Thyroid gland (tissue), 4 donors: ENCODE results near the gene ATP6V1G1. TPM values are rescaled to one million over a fixed set of nuclear protein-coding genes. Genes with fewer than 3 reads are reported as not detected.
A peak's percentile ranks its signal among the peaks of the same experiment; 100 is the strongest.

ENCODE experiments used
- DNase-seq, 2 donors: peaks; one replicate each; pipeline ENCODE4 v3.0.0-alpha.2; 2019
- H3K27ac ChIP-seq, 3 donors: fragments of 200-600 bp; sonication (generic); 1 replicate in 2 of 3; 2 replicates in 1 of 3; pipeline ENCODE4 v1.5.1; 2016 to 2019; ENCODE audit warnings: mild to moderate bottlenecking in 1 of 3, moderate library complexity in 1 of 3
- H3K27me3 ChIP-seq: fragments of 200-600 bp; sonication (generic); one replicate; pipeline ENCODE4 v1.5.1; 2019
- H3K36me3 ChIP-seq, 2 donors: fragments of 200-600 bp; sonication (generic); one replicate each; pipeline ENCODE4 v1.5.1; 2016 to 2019
- H3K4me1 ChIP-seq, 2 donors: fragments of 200-600 bp; sonication (generic); one replicate each; pipeline ENCODE4 v1.5.1; 2017 to 2019
- H3K4me3 ChIP-seq, 3 donors: fragments of 200-600 bp; sonication (generic); replicated peaks in 1 of 3; 1 replicate in 2 of 3; 2 replicates in 1 of 3; pipeline ENCODE4 v1.5.1; 2016; ENCODE audit warnings: mild to moderate bottlenecking in 1 of 3
- H3K9me3 ChIP-seq: fragments of 200-600 bp; sonication (generic); one replicate; pipeline ENCODE4 v1.5.1; 2017
- CTCF ChIP-seq, 6 experiments: fragments of 200-600 bp in 3 of 6; fragments of 450-650 bp in 3 of 6; sonication (generic) in 3 of 6; IDR thresholded peaks; one replicate each; pipeline ENCODE4 v1.5.1; 2016 to 2019; ENCODE audit warnings: antibody characterized with exemption in 6 of 6, mild to moderate bottlenecking in 2 of 6, inconsistent platforms in 1 of 6, moderate library complexity in 1 of 6
- POLR2A ChIP-seq, 2 donors: fragments of 450-650 bp; IDR thresholded peaks; one replicate each; pipeline ENCODE4 v1.6.1; 2017; ENCODE audit warnings: antibody characterized with exemption in 2 of 2, mild to moderate bottlenecking in 2 of 2, moderate library complexity in 1 of 2
- WGBS, 2 donors: methylation state at CpG; one replicate each; pipeline ENCODE4 v1.1.5; 2017; 5-methylcytosine and 5-hydroxymethylcytosine counted together
- intact Hi-C: fragments of 100-400 bp; cut with DNase I; formaldehyde crosslinking; loops from one replicate; pipeline ENCODE4 v1.15.1; 2023
- total RNA-seq, 4 donors: library from RNA; depleted of rRNA; stranded (reverse); fragments of >200 nt; gene quantifications; one replicate each; pipeline ENCODE4 v1.2.3, GENCODE V29; 2016

Gene ATP6V1G1
- total RNA-seq, 4 donors from 2014 or later = 193 to 223 (median 200) TPM

DNA sequence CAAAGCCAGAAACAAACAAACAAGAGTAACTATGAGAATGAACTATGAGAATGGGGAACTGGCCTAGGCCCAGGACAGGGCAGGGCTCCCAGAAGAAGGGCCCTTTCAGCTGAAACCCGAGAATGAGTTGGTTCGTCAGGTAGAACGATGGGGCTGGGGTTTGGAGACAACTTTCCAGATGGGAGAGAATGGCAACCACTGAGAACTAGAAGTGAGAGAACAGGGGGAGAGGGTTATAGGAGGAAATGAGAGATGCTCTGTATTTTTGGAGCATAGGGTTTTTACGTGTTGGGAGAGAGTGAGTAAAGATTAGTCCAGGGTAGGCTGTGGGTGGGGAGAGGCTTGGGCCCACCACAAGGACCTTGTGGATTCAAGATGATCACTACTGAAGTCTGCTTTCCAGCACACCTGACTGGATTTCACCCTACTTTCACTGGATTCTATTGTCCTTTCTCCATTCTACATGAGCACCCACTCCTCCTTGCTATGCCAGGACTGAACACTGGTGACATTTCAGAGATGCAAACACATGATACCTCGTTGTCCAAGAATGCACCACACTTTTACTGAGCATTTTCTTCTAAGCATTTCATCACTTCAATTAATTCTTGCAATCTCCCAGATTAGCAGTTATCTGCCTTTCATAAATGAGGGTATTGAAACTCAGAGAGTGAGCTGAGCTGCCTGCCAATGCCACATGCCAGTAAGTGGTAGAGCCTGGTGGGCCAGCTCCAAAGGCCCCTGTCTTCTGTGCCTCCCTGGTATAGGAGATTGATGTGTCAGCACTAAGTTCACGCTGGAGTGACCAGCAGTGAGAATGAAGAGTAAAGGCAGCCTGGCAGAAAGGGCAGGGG lies 20.3 kb downstream of the ATP6V1G1 start:
- Histone ChIP-seq H3K4me1 (peaks cover 46 to 49% of the 10 kb centered on the region in 2 donors), H3K27me3 (no peaks in the 10 kb centered on the region), H3K36me3 (no peaks in the 10 kb centered on the region), H3K4me3 (no peak overlapping the region), H3K27ac (no peak overlapping the region), H3K9me3 (no peaks in the 10 kb centered on the region)
- intact Hi-C loops = no loop called here
- no peak for TF ChIP-seq POLR2A (IDR thresholded peaks at IDR 0.05)
- no peak for TF ChIP-seq CTCF (IDR thresholded peaks at IDR 0.05)
- WGBS, 2 donors = 81 to 90% methylated on average over 6 of the region's 6 CpGs
- no peak for DNase-seq

DNA sequence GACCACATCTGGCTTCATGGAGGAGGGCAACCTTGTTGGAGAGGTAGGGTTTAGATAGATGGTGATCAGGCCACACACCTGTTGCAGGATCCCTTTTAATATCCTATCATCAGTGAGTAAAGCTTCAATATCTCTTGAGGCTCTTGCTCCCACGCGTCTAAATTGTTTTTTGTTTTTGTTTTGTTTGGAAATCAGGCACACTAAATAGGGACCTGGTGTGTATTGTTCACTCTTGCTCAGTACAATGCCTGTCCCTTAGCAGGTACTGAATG lies 20.9 kb downstream of the ATP6V1G1 start:
- Histone ChIP-seq H3K4me1 (peaks cover 49 to 50% of the 10 kb centered on the region in 2 donors), H3K36me3 (no peaks in the 10 kb centered on the region), H3K27ac (no peak overlapping the region), H3K9me3 (no peaks in the 10 kb centered on the region), H3K4me3 (no peak overlapping the region), H3K27me3 (no peaks in the 10 kb centered on the region)
- no peak for TF ChIP-seq POLR2A (IDR thresholded peaks at IDR 0.05)
- no peak for TF ChIP-seq CTCF (IDR thresholded peaks at IDR 0.05)
- no peak for DNase-seq
- WGBS, 2 donors = 89 to 93% methylated on average over 2 of the region's 2 CpGs
- intact Hi-C loops = no loop called here

GRCh38 chr9:114611516-114612271 lies 24.1 kb downstream of the ATP6V1G1 start:
- intact Hi-C loops = no loop called here
- WGBS, 2 donors = 26 to 61% methylated on average over 9 to 14 of the region's 58 CpGs
- H3K9me3 ChIP-seq = no peaks in the 10 kb centered on the region
- DNase-seq = peak; percentile 57 to 58
- TF ChIP-seq CTCF (IDR thresholded peaks at IDR 0.05) (no peak), POLR2A (IDR thresholded peaks at IDR 0.05) (peak in 1 of 2 donors; percentile 61)
- peak overlapping the region; percentile 29 to 71 (median 56) for H3K4me3 ChIP-seq
- H3K27me3 ChIP-seq = no peaks in the 10 kb centered on the region
- H3K4me1 ChIP-seq = peaks cover 25 to 39% of the 10 kb centered on the region in 2 donors
- peak overlapping the region; percentile 58 to 89 (median 85) for H3K27ac ChIP-seq
- no peaks in the 10 kb centered on the region for H3K36me3 ChIP-seq

- H3K4me1 ChIP-seq = peaks cover 27 to 39% of the 10 kb centered on the region in 2 donors
- intact Hi-C loops = no loop called here
- no peaks in the 10 kb centered on the region for H3K9me3 ChIP-seq
- peak overlapping the region in 2 of 3 donors; percentile 85 to 89 for H3K27ac ChIP-seq
- WGBS, 2 donors = 71% methylated on average over 4 of the region's 4 CpGs
- peak overlapping the region in 1 of 3 donors; percentile 56 for H3K4me3 ChIP-seq
- TF ChIP-seq CTCF (IDR thresholded peaks at IDR 0.05) (no peak), POLR2A (IDR thresholded peaks at IDR 0.05) (no peak)
- H3K36me3 ChIP-seq = no peaks in the 10 kb centered on the region
- H3K27me3 ChIP-seq = no peaks in the 10 kb centered on the region
- no peak for DNase-seq
These were observed 24.8 kb downstream of the ATP6V1G1 start for GRCh38 chr9:114612272-114612923.
